ENCODE results near the gene HCST.

DNA sequence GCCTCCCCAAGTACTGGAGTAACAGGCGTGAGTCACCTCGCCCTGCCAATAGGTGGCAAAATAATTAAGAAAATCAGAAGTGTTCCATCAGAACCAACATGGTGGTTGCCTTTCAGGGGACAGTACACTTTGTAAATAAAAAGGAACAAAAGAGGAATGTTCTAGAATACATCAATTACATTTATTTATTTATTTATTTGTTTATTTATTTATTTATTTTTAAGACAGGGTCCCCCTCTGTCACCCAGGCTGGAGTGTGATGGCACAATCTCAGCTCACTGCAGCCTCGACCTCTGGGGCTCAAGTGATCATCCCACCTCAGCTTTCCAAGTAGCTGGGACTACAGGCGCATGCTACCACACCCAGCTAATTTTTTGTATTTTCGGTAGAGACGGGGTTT is 18.7 kb downstream of the HCST start:
- TF ChIP-seq CTCF (IDR thresholded peaks at IDR 0.05 in 8 of 11, conservative IDR thresholded peaks at IDR 0.05 in 3 of 11): no peak
- TF ChIP-seq POLR2A (IDR thresholded peaks at IDR 0.05): no peak

Data from spleen (tissue), 7 donors.